ENCODE data around the gene RPS23.

DNA sequence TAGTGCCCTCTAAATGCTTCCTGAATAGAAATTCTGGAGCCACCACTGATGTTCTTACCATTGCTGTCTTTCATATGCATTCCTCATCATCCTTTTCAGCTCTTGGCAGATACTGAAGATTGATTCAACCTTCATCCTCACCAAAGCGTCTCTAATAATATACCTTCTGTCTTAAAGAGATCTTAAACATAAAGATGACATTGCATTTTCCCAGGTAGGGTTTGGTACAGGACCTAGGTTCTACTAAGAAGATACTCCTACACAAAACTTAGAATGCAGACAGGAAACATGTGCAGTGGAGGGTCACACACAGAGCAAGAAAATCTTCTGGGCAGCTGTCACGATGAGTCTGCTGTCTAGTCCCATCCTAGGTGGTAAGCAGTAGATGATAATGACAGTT is 41.0 kb upstream of the RPS23 start:
- TF ChIP-seq EP300 (IDR thresholded peaks at IDR 0.05) (no peak), POLR2A (IDR thresholded peaks at IDR 0.05) (no peak)

Measured in sigmoid colon (tissue), 4 donors.